NCI-H187 (cell line): Measurements from ENCODE around the gene RACGAP1.

ENCODE experiments used
- DNase-seq, 2 experiments: peaks; one replicate each; lab custom pipeline; 2025; lab: John Stamatoyannopoulos, UW

The RACGAP1 gene

DNA sequence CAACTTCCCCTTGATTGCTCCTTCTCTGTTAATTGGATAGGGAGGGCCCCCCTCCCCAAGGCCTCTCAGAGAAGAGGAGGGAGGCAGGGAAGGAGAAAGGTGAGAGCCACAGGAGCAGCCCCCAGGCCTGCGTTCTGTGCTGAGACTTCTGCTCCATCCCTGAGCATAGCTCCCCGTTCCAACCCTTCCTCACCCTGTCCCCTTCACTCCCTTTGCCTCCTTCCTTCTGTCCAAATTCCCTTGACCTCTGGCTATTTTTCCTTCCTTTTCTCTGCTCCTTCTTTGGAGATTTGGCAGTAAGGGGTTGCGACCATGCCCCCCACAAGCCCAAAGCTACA is 31.3 kb upstream of the RACGAP1 start:
- DNase-seq = no peak

DNA sequence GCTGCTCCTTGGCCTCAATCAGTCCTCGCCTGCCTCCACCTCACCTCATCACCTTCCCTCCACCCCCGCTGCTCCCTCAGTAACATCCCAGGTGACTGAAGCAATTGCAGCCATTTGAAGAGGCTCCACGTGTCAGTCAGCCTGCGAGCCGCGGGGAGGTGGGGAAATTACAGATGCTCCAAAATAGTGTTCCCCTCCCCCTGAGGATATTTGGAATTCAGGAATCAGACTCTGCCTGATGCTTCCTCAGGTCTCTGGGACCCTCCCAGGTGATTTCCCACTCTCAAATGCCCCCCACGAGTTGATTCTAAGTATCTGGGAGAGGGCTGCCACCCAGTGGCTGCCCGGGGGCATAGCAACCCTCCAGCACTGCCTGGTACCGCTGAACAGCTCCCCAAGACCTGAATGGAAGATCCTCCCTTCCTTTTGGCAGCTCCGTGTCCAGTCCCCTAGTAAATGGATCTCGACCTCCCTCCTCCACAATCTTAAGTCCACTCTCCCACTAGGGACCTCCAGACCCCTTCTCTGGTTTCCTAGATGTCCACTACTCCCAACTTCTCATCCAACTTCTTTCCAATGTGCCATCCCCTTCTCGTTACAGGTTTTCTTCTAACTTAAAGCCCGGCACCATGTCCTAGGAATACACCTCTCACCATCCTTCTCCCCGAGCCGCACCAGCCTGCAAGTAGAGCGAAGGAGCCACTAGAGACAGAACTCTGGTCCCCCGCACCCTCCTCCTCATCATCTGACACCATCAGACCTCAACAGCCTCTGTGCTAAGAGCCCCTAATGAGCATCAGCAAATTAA is 30.7 kb upstream of the RACGAP1 start:
- peak in 1 of 2 experiments; percentile 46 for DNase-seq

GRCh38 chr12:50053583-50053982 is 28.3 kb upstream of the RACGAP1 start:
- DNase-seq = no peak

- no peak for DNase-seq
These were observed 27.7 kb upstream of the RACGAP1 start for GRCh38 chr12:50052964-50053363.

- DNase-seq = no peak
These were observed 27.2 kb upstream of the RACGAP1 start for GRCh38 chr12:50052544-50052943.

DNA sequence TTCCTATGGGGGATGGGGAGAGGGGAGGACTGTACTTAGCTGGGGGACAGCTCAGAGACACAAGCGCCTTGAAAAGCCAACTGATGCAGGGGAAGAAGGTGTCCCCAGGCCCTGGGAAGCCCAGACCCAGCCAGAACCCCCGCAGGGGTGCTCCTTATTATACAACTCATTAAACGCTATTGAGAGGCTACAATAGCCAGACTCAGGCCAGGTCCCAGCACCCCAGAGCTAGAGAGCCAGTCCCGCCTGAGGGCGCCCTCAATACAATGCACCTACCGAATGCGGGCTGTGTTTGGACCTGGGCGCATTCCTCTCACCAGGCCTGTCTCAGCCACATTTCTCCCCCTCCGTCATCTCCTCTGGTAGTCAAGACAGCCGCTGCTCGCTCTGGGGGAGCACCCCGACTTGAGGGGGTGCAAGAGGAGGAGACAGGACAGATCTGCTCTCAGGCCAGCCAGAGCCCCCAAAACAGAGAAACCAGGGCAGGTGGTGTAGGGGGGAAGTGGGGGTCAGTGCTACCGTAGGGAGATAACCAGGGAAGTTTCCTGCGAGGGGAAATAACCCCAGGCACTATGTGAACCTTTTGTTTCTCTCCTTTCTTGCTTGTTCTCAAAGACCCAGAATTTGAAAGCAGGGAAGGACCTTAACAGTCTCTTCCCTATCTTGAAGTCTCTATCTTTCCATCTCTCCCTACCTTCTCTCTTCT is 26.0 kb upstream of the RACGAP1 start:
- no peak for DNase-seq

DNA sequence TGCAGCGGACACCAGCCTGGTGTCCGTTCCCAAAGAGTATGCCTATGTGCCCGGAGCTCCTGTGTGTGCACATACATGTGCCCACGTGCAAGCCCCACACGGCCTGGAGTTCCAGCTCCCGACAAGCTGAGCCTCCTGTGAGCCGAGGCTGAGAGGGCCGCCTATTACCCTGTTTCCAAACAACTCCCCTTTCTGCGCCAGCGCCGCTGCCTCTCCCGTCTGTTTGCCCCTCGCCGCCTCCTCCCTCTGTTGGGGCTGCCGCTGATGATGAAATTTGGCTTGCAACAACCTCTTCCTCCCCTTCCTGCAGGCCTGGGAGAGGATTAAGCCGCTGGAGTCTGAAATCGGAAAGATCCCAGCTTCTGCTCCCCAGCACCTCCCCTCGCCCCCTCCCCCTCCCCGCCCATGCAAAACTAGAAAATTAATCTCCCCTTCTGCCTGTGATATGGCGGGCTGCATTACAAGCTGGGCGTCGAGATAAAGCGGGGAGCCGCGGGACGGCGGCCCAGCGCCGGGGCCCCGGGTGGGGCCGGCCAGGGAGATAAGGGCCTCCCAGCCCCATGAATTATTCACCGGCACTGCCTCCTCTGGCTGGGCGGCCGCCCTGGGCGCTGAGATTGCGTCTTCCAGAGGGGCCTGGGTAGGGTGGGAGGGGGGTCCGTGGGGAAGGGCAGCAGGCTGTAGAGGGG is 25.3 kb upstream of the RACGAP1 start:
- DNase-seq = no peak

- DNase-seq = no peak
These were observed 24.8 kb upstream of the RACGAP1 start for GRCh38 chr12:50050119-50050385.

- no peak for DNase-seq
These were observed 24.2 kb upstream of the RACGAP1 start for GRCh38 chr12:50049254-50050118.

DNA sequence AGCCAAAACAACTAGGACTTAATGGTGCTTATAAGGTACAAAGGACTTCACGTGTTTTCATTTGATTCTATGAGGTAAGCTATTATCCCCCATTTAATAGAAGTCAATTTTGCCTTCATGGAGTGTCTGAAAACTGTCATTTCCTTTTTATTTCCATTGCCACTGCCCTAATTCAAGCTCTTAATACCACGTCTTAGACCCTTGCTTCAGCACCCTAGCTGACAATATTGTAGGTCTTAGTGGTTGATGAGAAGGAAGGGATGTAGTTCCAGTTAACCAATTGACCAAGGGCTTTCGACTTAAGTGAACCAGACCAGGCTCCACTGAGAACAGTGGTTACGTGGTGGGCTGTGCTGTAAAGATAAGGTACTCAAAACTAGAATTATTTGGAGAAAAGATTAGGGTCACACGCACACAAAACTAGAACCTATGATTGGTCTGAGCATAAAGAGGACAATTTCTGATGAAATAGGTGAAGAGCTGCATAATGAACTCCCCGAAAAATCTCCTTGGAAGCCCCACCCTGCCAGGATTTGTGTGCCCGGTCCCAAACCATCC is 22.5 kb upstream of the RACGAP1 start:
- no peak for DNase-seq

DNA sequence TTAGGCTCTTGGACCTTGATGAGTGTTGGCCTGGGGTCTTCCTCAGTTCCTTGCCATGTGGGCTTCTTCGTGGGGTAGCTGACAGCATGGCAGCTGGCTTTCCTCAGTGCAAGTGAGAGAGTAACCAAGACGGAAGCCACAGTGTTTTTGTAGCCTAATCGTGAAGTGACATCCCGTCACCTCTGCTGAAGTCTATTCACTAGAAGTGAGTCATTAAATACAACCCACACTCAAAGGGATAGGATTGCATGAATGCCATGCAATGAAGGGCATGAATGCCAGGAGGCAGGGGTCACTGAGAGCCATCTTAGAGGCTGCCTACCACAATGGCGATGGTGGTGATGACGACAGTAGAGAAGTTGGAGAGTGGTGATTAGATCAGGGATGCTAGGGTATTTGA is 18.6 kb upstream of the RACGAP1 start:
- no peak for DNase-seq

DNA sequence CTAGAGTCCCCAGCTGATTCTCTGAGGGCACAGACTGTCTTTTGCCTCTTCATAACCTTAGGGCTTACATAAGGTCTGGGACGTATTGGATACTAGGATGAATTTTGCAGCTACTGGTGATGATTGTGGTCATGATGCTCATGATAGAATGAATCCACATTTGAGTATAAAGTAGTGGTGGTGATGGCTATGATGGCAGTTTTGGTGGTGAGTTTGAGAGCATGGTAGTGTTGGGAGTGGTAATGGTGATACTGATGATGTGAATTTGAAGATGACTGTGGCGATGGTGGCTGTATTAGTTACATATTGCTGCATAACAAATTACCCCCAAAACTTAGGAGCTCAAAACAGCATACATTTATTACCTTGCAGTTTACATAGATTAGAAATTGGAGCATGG is 18.0 kb upstream of the RACGAP1 start:
- DNase-seq = no peak

- no peak for DNase-seq
These were observed 17.4 kb upstream of the RACGAP1 start for GRCh38 chr12:50042693-50043092.

DNA sequence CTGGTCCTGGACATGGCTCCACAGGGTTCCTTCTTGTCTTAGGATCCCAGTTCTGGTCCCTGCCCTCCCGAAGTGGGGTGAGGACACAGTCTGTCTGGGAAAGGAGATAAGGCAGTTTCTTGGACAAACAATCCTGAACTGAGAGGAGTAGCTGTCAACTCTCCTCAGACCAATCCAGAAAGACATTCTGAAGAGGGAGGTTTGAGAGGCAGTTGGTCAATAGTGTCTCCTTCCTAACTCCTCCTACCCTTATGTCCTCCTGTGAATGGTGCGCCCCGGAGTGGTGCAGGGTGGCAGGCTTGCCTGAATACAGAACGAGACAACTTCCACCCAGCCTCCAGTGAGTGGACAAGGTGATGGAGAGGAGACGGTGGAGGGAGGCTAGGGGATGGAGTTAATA is 16.7 kb upstream of the RACGAP1 start:
- no peak for DNase-seq

DNA sequence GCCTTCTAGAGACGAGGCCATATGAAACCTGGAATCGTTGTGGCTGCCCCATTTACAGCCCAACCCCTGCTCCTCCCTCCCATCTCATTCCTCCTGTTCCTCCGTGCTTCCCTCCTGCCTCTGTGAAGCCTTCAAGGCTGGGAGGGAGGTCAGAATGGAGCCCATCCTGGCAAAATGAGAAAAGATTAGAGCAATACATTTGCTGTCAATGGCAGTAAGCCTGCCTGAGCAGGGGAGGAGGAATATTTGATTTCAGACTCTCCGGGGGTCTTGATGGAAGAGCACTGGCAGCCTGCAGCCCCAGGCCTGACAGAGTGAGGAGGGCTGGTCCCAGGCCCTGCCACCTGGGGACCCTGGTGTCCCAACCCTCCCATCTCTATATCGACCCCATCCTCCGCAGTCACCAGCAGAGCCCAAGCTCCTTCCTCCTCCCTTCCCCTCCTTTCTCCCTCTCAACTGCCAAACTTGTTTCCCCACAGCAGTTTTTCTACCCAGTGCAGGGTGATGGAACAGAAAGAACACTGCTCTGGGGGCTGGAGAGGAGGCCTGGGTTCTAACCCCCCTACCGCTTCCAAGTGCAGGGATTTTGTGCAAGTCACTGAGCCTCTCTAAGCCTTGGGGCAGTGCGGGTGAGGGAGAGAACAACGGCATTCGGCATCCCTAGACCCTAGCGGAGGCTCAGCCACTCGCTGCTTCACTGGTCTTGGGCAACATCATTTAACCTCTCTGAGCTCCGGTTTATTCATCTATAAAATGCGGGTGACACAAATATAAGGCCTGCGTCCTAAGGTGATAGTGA is 16.0 kb upstream of the RACGAP1 start:
- DNase-seq = no peak

GRCh38 chr12:50040657-50041056 is 15.4 kb upstream of the RACGAP1 start:
- DNase-seq = no peak

GRCh38 chr12:50039151-50039835 is 14.0 kb upstream of the RACGAP1 start:
- DNase-seq = peak; percentile 54 to 77

DNA sequence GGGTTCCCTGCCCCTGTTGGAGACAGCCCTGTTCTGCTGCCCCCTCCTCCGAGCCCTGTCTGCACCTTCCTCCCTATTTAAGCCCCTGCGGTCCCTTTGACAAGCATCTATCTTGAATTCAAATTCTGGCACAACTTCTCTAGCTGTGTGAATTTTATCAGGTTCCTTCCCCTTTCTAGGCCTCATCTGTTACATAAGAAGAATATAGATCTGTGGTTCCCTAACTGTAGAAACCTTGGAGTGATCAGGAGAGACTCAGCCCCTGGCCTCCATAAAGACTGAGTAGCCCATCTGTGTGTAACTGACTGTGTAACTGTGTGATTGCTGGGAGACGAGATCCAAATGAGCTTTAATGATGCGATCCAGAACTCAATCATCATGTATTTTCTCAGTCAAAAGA is 13.0 kb upstream of the RACGAP1 start:
- no peak for DNase-seq

DNA sequence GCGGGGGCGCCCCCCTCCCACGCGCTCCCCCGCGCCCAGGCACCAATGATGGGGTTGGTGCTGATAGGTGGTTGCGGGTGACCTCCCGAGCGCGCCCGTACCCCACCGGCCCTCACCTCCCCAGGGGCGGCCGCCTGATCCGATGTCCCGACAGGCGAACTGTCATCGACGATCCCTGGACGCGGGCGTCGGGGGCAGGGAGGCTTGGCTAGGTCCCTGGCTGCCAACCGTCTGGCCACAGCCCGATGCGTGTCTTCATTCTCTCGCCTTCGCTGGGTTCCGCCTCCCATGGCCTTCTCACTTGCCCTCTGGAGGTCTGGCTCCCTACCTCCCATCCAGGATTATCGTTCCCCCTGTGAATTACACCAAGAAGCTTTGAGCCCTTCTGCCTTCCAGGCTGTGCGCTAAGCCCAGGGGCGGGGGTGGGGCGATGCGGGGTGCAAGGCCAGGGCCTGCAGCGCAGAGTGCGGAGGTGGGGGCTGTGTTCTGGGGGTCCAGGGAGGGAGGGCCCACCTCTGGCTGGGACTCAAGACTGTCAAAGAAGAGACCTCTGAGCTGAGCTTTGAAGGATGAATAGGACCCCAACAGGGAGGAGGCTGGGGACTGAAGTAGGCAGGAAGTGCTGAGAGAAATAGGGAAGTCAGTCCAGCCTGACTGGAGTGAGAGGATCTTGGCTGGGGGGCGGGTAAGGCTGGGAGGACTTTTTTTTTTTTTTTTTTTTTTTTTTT is 7.7 kb upstream of the RACGAP1 start:
- no peak for DNase-seq

GRCh38 chr12:50032515-50032853 is 7.2 kb upstream of the RACGAP1 start:
- DNase-seq = no peak
